PC-9 (cell line): Measurements from ENCODE around the gene FAM81A. TPM values are rescaled to one million over a fixed set of nuclear protein-coding genes. Genes with fewer than 3 reads are reported as not detected.

Experiments used
- BruUV-seq: library from RNA; stranded (reverse); fragments of 400-500 nt; replicated peaks from 2 replicates; lab custom pipeline; 2021; lab: Mats Ljungman, UMichigan
- CTCF ChIA-PET: fragments of 300-600 bp; sonication (Branson Sonifier 250); formaldehyde crosslinking; loops from one replicate; lab custom pipeline; 2022; ENCODE audit warnings: antibody characterized with exemption; lab: Charles Lee
- POLR2A ChIA-PET: fragments of 300-600 bp; sonication (Branson Sonifier 250); formaldehyde crosslinking; loops from one replicate; lab custom pipeline; 2022; ENCODE audit warnings: antibody characterized with exemption; ENCODE audit not compliant: unreplicated experiment; lab: Charles Lee
- DNase-seq, 2 experiments: peaks; one replicate each; pipeline versions ENCODE4 v3.0.0 to v3.0.0-alpha.2; 2015 to 2022; ENCODE audit warnings: mixed read lengths in 1 of 2
- H2AFZ ChIP-seq: fragments of 200-600 bp; sonication (generic); 2 replicates; pipeline ENCODE4 v1.8.1; 2017; ENCODE audit warnings: antibody characterized with exemption
- H3F3A ChIP-seq: fragments of 200-600 bp; sonication (generic); 2 replicates; pipeline ENCODE4 v1.8.1; 2017; ENCODE audit warnings: antibody characterized with exemption, mild to moderate bottlenecking, low read depth; ENCODE audit not compliant: insufficient read depth
- H3K27ac ChIP-seq: fragments of 200-600 bp; sonication (generic); 2 replicates; pipeline ENCODE4 v1.6.1; 2016; ENCODE audit warnings: mixed run types
- H3K27me3 ChIP-seq: fragments of 200-600 bp; sonication (generic); 2 replicates; pipeline ENCODE4 v1.6.1; 2016; ENCODE audit warnings: low read depth, mixed run types; ENCODE audit not compliant: insufficient read depth
- H3K36me3 ChIP-seq: fragments of 200-600 bp; sonication (generic); 2 replicates; pipeline ENCODE4 v1.6.1; 2016; ENCODE audit warnings: low read depth, mixed run types
- H3K4me1 ChIP-seq: fragments of 200-600 bp; sonication (generic); replicated peaks from 2 replicates; pipeline ENCODE4 v1.6.1; 2016; ENCODE audit warnings: mixed run types; ENCODE audit not compliant: insufficient read depth
- H3K4me2 ChIP-seq: fragments of 200-600 bp; sonication (generic); 2 replicates; pipeline ENCODE4 v1.6.1; 2017; ENCODE audit warnings: mixed run types
- H3K4me3 ChIP-seq: fragments of 200-600 bp; sonication (generic); 2 replicates; pipeline ENCODE4 v1.6.1; 2016; ENCODE audit warnings: mixed run types
- H3K79me2 ChIP-seq: fragments of 200-600 bp; sonication (generic); 2 replicates; pipeline ENCODE4 v1.6.1; 2017; ENCODE audit warnings: low read depth, mixed run types
- H3K9me2 ChIP-seq: fragments of 200-600 bp; sonication (generic); 2 replicates; pipeline ENCODE4 v1.8.1; 2017; ENCODE audit warnings: mild to moderate bottlenecking; ENCODE audit not compliant: insufficient read depth
- H3K9me3 ChIP-seq: fragments of 200-600 bp; sonication (generic); 2 replicates; pipeline ENCODE4 v1.8.1; 2016; ENCODE audit warnings: low read depth; ENCODE audit not compliant: insufficient read depth
- H4K20me1 ChIP-seq: fragments of 200-600 bp; sonication (generic); 2 replicates; pipeline ENCODE4 v1.8.1; 2017; ENCODE audit not compliant: insufficient read depth
- CTCF ChIP-seq: fragments of 200-600 bp; sonication (generic); conservative IDR thresholded peaks from 2 replicates; pipeline ENCODE4 v1.6.1; 2017; ENCODE audit warnings: mixed run types, antibody characterized with exemption, mild to moderate bottlenecking, moderate library complexity
- EZH2 ChIP-seq: fragments of 200-600 bp; sonication (generic); IDR thresholded peaks from 2 replicates; pipeline ENCODE4 v1.8.0; 2017; ENCODE audit warnings: antibody characterized with exemption, low read depth
- intact Hi-C: fragments of 100-400 bp; cut with micrococcal nuclease; formaldehyde crosslinking; loops from one replicate; pipeline ENCODE4 v1.10.0; 2022; ENCODE audit not compliant: unreplicated experiment
- total RNA-seq: library from RNA; stranded (reverse); gene quantifications from 2 replicates; pipeline ENCODE4 v1.2.3, GENCODE V29; 2021

FAM81A gene
- total RNA-seq, 1 experiment from 2014 or later: 7.0 TPM

GRCh38 chr15:59516655-59517461 is 78.9 kb downstream of the FAM81A start:
- no peak for DNase-seq
- Histone ChIP-seq H4K20me1 (no peaks in the 10 kb centered on the region), H3F3A (no peaks in the 10 kb centered on the region), H3K79me2 (no peaks in the 10 kb centered on the region), H3K9me3 (no peaks in the 10 kb centered on the region), H3K4me1 (no peaks in the 10 kb centered on the region), H3K4me3 (no peak overlapping the region), H3K4me2 (no peak overlapping the region), H3K27me3 (no peaks in the 10 kb centered on the region), H3K27ac (no peak overlapping the region), H3K9me2 (no peaks in the 10 kb centered on the region), H3K36me3 (no peaks in the 10 kb centered on the region), H2AFZ (no peak overlapping the region)
- TF ChIP-seq CTCF: no peak
- no peak for TF ChIP-seq EZH2
- CTCF ChIA-PET: interaction anchor here (1.0 kb wide), 1 partner anchor 12 kb away, joined by 3 read pairs; no protein-coding TSS in a partner anchor
- POLR2A ChIA-PET: interaction anchor here (0.7 kb wide), 1 partner anchor 294 kb away, joined by 14 read pairs; no protein-coding TSS in a partner anchor
- no TSS peak for BruUV-seq
- intact Hi-C loops: no loop called here

- Histone ChIP-seq H3K4me1 (no peaks in the 10 kb centered on the region), H3K36me3 (no peaks in the 10 kb centered on the region), H3K9me2 (no peaks in the 10 kb centered on the region), H4K20me1 (no peaks in the 10 kb centered on the region), H2AFZ (no peak overlapping the region), H3K79me2 (no peaks in the 10 kb centered on the region), H3F3A (no peaks in the 10 kb centered on the region), H3K27me3 (no peaks in the 10 kb centered on the region), H3K9me3 (no peaks in the 10 kb centered on the region), H3K4me3 (no peak overlapping the region), H3K27ac (no peak overlapping the region), H3K4me2 (no peak overlapping the region)
- ChIA-PET CTCF (interaction anchor here (0.7 kb wide), 1 partner anchor 14 kb away, joined by 4 read pairs; no protein-coding TSS in a partner anchor), POLR2A (no interaction called here)
- BruUV-seq: no TSS peak
- intact Hi-C loops: no loop called here
- no peak for DNase-seq
- no peak for TF ChIP-seq CTCF
- TF ChIP-seq EZH2: no peak
Measured at GRCh38 chr15:59519329-59519728, 81.3 kb downstream of the FAM81A start.

GRCh38 chr15:59521443-59521842 is 83.5 kb downstream of the FAM81A start:
- H3K4me1 ChIP-seq: no peaks in the 10 kb centered on the region
- TF ChIP-seq EZH2 (no peak), CTCF (no peak)
- H3K4me3 ChIP-seq: no peak overlapping the region
- no peak overlapping the region for H3K27ac ChIP-seq
- no peaks in the 10 kb centered on the region for H3K79me2 ChIP-seq
- no peaks in the 10 kb centered on the region for H3K36me3 ChIP-seq
- no peak overlapping the region for H3K4me2 ChIP-seq
- DNase-seq: no peak
- H3K9me2 ChIP-seq: no peaks in the 10 kb centered on the region
- no peak overlapping the region for H2AFZ ChIP-seq
- no peaks in the 10 kb centered on the region for H3K27me3 ChIP-seq
- no peaks in the 10 kb centered on the region for H3K9me3 ChIP-seq
- BruUV-seq: no TSS peak
- H4K20me1 ChIP-seq: no peaks in the 10 kb centered on the region
- POLR2A ChIA-PET: no interaction called here
- CTCF ChIA-PET: no interaction called here
- no peaks in the 10 kb centered on the region for H3F3A ChIP-seq
- intact Hi-C loops: loop anchor here (10.0 kb wide), 2 partner anchors 1307 to 1447 kb away; no protein-coding TSS in a partner anchor
